ENCODE results near the gene TBC1D1.
"Not testable (repeated sequence)": the region's sequence is repeated elsewhere in the genome, so short reads cannot be mapped to it uniquely, and the experiment has no call there.

TBC1D1 gene

GRCh38 chr4:37970702-37971101, 79.8 kb downstream of the TBC1D1 start:
- peak; percentile 78 for TF ChIP-seq CTCF (IDR thresholded peaks at IDR 0.05)
- Histone ChIP-seq H3K4me3 (ENCODE audit: low read depth in 1 of 2, low read length in 1 of 2) (no peak overlapping the region), H3K27ac (peak overlapping the region; percentile 25), H3K9me3 (no peaks in the 10 kb centered on the region), H3K27me3 (no peaks in the 10 kb centered on the region), H3K36me3 (no peaks in the 10 kb centered on the region), H3K4me1 (ENCODE audit: control insufficient read depth in 1 of 2, insufficient read depth in 1 of 2, low read depth in 1 of 2, low read length in 1 of 2) (peaks cover 3 to 5% of the 10 kb centered on the region in 2 experiments)

GRCh38 chr4:37971202-37971601, 80.3 kb downstream of the TBC1D1 start:
- Histone ChIP-seq H3K9me3 (no peaks in the 10 kb centered on the region), H3K4me1 (ENCODE audit: control insufficient read depth in 1 of 2, insufficient read depth in 1 of 2, low read depth in 1 of 2, low read length in 1 of 2) (peaks cover 3 to 5% of the 10 kb centered on the region in 2 experiments), H3K4me3 (ENCODE audit: low read depth in 1 of 2, low read length in 1 of 2) (no peak overlapping the region), H3K27me3 (no peaks in the 10 kb centered on the region), H3K36me3 (no peaks in the 10 kb centered on the region), H3K27ac (peak overlapping the region; percentile 25)
- TF ChIP-seq CTCF (IDR thresholded peaks at IDR 0.05) = no peak

GRCh38 chr4:37973441-37973840, 82.6 kb downstream of the TBC1D1 start:
- H3K9me3 ChIP-seq = no peaks in the 10 kb centered on the region
- TF ChIP-seq CTCF (IDR thresholded peaks at IDR 0.05) = no peak

GRCh38 chr4:37975321-37975822, 84.5 kb downstream of the TBC1D1 start:
- H3K27me3 ChIP-seq; H3K36me3 ChIP-seq; H3K4me3 ChIP-seq (ENCODE audit: low read depth in 1 of 2, low read length in 1 of 2); H3K9me3 ChIP-seq; H3K27ac ChIP-seq: not testable (repeated sequence)
- peaks cover 21 to 27% of the 10 kb centered on the region in 2 experiments for H3K4me1 ChIP-seq (ENCODE audit: control insufficient read depth in 1 of 2, insufficient read depth in 1 of 2, low read depth in 1 of 2, low read length in 1 of 2)

More at GRCh38 chr4:37973441-37973840, 82.6 kb downstream of the TBC1D1 start:
- H3K4me1 ChIP-seq (ENCODE audit: control insufficient read depth in 1 of 2, insufficient read depth in 1 of 2, low read depth in 1 of 2, low read length in 1 of 2) = peaks cover 16 to 21% of the 10 kb centered on the region in 2 experiments
- H3K27ac ChIP-seq = no peak overlapping the region
- no peak overlapping the region for H3K4me3 ChIP-seq (ENCODE audit: low read depth in 1 of 2, low read length in 1 of 2)
- H3K27me3 ChIP-seq = no peaks in the 10 kb centered on the region
- no peaks in the 10 kb centered on the region for H3K36me3 ChIP-seq

GRCh38 chr4:37976507-37976906, 85.6 kb downstream of the TBC1D1 start:
- Histone ChIP-seq H3K27ac (peak overlapping the region; percentile 82), H3K27me3 (no peaks in the 10 kb centered on the region), H3K4me1 (ENCODE audit: control insufficient read depth in 1 of 2, insufficient read depth in 1 of 2, low read depth in 1 of 2, low read length in 1 of 2) (peaks cover 18 to 22% of the 10 kb centered on the region in 2 experiments), H3K9me3 (no peaks in the 10 kb centered on the region), H3K36me3 (no peaks in the 10 kb centered on the region), H3K4me3 (ENCODE audit: low read depth in 1 of 2, low read length in 1 of 2) (peak overlapping the region; percentile 50 to 78)
- no peak for TF ChIP-seq CTCF (IDR thresholded peaks at IDR 0.05)

- Histone ChIP-seq H3K27me3 (no peaks in the 10 kb centered on the region), H3K27ac (peak overlapping the region; percentile 82), H3K9me3 (no peaks in the 10 kb centered on the region), H3K36me3 (no peaks in the 10 kb centered on the region), H3K4me1 (ENCODE audit: control insufficient read depth in 1 of 2, insufficient read depth in 1 of 2, low read depth in 1 of 2, low read length in 1 of 2) (peaks cover 18 to 22% of the 10 kb centered on the region in 2 experiments), H3K4me3 (ENCODE audit: low read depth in 1 of 2, low read length in 1 of 2) (peak overlapping the region; percentile 78 to 79)
- TF ChIP-seq CTCF (IDR thresholded peaks at IDR 0.05) = peak; percentile 24
These were observed 86.1 kb downstream of the TBC1D1 start for GRCh38 chr4:37976991-37977470.
